Right lobe of liver (tissue), 6 donors: ENCODE data around the gene SH3RF1. TPM values are rescaled to one million over a fixed set of nuclear protein-coding genes. Genes with fewer than 3 reads are reported as not detected.
"Not testable (repeated sequence)": the region's sequence is repeated elsewhere in the genome, so short reads cannot be mapped to it uniquely, and the experiment has no call there.

Source experiments
- ATAC-seq, 4 donors: fragments of 200-7000 bp; cut with Tn5 transposase; one replicate each; pipeline ENCODE4 v1.9.1; 2020; ENCODE audit warnings: mild to moderate bottlenecking in 4 of 4, moderate library complexity in 4 of 4
- DNase-seq, 3 donors: peaks; one replicate each; pipeline ENCODE4 v3.0.0-alpha.2; 2020
- H3K27ac ChIP-seq, 3 donors: fragments of 200-600 bp; one replicate each; pipeline ENCODE4 v1.8.0; 2022
- H3K27me3 ChIP-seq, 2 donors: fragments of 200-600 bp; one replicate each; pipeline ENCODE4 v1.8.0; 2022
- H3K36me3 ChIP-seq, 4 donors: fragments of 200-600 bp; sonication (generic) in 1 of 4; one replicate each; pipeline versions ENCODE4 v1.5.1 to v1.8.0; 2017 to 2022; ENCODE audit warnings: control low read depth in 1 of 4
- H3K4me1 ChIP-seq, 4 donors: fragments of 200-600 bp; sonication (generic) in 1 of 4; one replicate each; pipeline versions ENCODE4 v1.5.1 to v1.8.0; 2017 to 2022; ENCODE audit warnings: control low read depth in 1 of 4
- H3K4me3 ChIP-seq, 3 donors: fragments of 200-600 bp; one replicate each; pipeline ENCODE4 v1.8.0; 2022
- H3K9me3 ChIP-seq, 4 donors: fragments of 200-600 bp; sonication (generic) in 1 of 4; one replicate each; pipeline versions ENCODE4 v1.5.1 to v1.8.0; 2017 to 2022; ENCODE audit warnings: control low read depth in 1 of 4
- POLR2A ChIP-seq: fragments of 450-650 bp; IDR thresholded peaks from one replicate; pipeline ENCODE4 v1.6.1; 2017; ENCODE audit warnings: antibody characterized with exemption, mild to moderate bottlenecking
- WGBS: methylation state at CpG from one replicate; pipeline ENCODE4 v1.1.6; 2018; ENCODE audit warnings: low coverage, low lambda C conversion rate; ENCODE audit not compliant: insufficient coverage; ENCODE audit errors: missing lambda C conversion rate; 5-methylcytosine and 5-hydroxymethylcytosine counted together
- intact Hi-C, 2 donors: fragments of 100-400 bp; cut with DNase I; formaldehyde crosslinking; loops; one replicate each; pipeline versions ENCODE4 v1.11.2 to v1.14.1; 2022
- total RNA-seq, 6 experiments: library from RNA; depleted of rRNA in 2 of 6; stranded (reverse); fragments of >200 nt in 2 of 6; fragmentation: NEBNext Ultra II Directional in 3 of 6; extraction: Animal tissue kit (Norgen Biotek cat#: 25700) in 3 of 6; gene quantifications; one replicate each; pipeline versions ENCODE4 v1.1.0 to v1.2.4, GENCODE V29; 2016 to 2023
- TF ChIP-seq, protein P1 (sequence below), 4 donors: fragments of 200-600 bp in 3 of 4; fragments of 450-650 bp in 1 of 4; IDR thresholded peaks; one replicate each; pipeline versions ENCODE4 v1.5.1 to v1.8.0; 2016 to 2022; ENCODE audit warnings: antibody characterized with exemption in 4 of 4, mild to moderate bottlenecking in 2 of 4
- donor health status: DM: no; HTN: yes; CAD: no.
- donor health status: DM: no; HTN: no; CAD: no.
- donor health status: DM: no; HTN: no; CAD: no.
- donor health status: DM: no; HTN: yes; CAD: no.
- donor health status: DM: no; HTN: yes; CAD: no.

Gene SH3RF1
- total RNA-seq, 6 experiments from 2014 or later, result 5.5 to 11.0 (median 7.3) TPM

DNA sequence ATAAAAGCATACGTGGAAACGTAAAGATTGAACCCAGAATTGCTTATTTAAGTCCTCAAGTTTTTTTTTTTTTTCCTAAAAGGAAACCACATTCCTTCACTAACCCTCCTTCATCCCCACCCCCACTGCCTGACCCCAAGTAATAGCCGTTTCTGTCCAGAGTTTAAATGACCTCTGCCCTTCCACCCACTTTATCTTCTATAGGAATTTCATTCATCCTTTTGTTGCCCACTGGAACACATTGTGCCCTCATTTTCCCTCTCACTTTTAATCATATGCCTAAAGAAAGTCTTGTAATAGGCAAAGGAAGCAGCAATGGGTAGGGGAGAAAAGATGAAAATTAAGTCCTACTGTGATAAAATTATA is 62.7 kb downstream of the SH3RF1 start:
- no peak for TF ChIP-seq POLR2A
- TF ChIP-seq, protein P1, sequence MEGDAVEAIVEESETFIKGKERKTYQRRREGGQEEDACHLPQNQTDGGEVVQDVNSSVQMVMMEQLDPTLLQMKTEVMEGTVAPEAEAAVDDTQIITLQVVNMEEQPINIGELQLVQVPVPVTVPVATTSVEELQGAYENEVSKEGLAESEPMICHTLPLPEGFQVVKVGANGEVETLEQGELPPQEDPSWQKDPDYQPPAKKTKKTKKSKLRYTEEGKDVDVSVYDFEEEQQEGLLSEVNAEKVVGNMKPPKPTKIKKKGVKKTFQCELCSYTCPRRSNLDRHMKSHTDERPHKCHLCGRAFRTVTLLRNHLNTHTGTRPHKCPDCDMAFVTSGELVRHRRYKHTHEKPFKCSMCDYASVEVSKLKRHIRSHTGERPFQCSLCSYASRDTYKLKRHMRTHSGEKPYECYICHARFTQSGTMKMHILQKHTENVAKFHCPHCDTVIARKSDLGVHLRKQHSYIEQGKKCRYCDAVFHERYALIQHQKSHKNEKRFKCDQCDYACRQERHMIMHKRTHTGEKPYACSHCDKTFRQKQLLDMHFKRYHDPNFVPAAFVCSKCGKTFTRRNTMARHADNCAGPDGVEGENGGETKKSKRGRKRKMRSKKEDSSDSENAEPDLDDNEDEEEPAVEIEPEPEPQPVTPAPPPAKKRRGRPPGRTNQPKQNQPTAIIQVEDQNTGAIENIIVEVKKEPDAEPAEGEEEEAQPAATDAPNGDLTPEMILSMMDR (IDR thresholded peaks at IDR 0.05), result no peak
- H3K27ac ChIP-seq, result no peak overlapping the region
- no peaks in the 10 kb centered on the region for H3K27me3 ChIP-seq
- ATAC-seq (no peak), DNase-seq (no peak)
- no peaks in the 10 kb centered on the region for H3K9me3 ChIP-seq
- H3K4me3 ChIP-seq, result no peak overlapping the region
- intact Hi-C loops, result no loop called here
- peaks cover 0 to 5% (median 0%) of the 10 kb centered on the region in 4 donors for H3K4me1 ChIP-seq
- WGBS, result 47% methylated on average over 3 of the region's 3 CpGs
- no peaks in the 10 kb centered on the region for H3K36me3 ChIP-seq

DNA sequence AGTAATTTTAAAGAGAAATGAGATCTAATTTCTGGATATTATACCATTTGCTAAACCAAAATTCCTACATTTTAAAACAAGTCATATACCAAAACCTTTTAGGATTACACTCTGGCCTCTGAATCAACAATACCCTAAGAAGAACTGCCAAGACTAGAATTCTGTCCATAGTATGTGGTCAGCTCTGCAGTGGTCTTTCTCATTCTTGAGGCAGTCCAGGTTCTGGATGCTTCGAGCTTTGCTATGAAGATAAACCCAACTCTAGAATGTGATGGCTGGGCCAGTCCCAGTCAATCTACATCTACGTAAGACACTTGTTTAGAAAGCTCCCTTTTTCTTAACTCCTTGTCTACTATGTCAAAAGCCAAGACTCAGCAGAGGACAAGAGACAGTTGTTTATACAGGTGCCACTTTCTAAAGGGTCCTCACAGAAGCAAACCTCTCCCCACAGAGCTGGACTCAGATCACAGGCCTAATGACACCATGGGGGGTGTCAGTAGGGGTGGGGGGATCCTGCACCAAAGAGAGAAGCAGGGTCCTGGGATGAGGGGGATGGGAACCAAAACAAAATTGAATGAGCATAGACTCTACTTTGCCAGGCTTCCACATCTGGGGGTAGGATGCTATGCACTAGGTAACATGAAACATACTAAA is 63.2 kb downstream of the SH3RF1 start:
- no peak for TF ChIP-seq POLR2A
- intact Hi-C loops, result no loop called here
- DNase-seq (no peak), ATAC-seq (no peak)
- Histone ChIP-seq H3K27ac (no peak overlapping the region), H3K36me3 (no peaks in the 10 kb centered on the region), H3K27me3 (no peaks in the 10 kb centered on the region), H3K9me3 (no peaks in the 10 kb centered on the region), H3K4me3 (no peak overlapping the region), H3K4me1 (peaks cover 0 to 10% (median 0%) of the 10 kb centered on the region in 4 donors)
- WGBS, result 92% methylated on average over 2 of the region's 2 CpGs

DNA sequence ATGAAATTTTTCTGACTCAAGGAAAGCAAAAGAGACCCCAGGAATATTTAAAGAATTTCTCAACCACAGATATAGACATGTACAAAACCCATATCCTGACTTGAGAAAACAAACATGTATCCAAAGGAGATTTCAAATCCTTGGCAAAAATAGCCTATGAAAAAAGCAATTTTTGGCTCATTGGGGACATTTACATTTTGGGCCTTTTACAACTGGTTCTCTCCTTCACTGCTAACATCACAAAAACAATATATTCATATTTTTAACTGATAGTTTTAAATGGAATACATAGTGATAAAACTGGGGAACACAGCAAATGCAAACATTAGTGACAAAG is 65.0 kb downstream of the SH3RF1 start:
- no peak for DNase-seq
- Histone ChIP-seq H3K9me3 (no peaks in the 10 kb centered on the region), H3K4me3 (no peak overlapping the region), H3K27me3 (no peaks in the 10 kb centered on the region), H3K36me3 (no peaks in the 10 kb centered on the region), H3K4me1 (peaks cover 0 to 29% (median 5%) of the 10 kb centered on the region in 4 donors), H3K27ac (no peak overlapping the region)
- intact Hi-C loops, result no loop called here
- TF ChIP-seq, protein P1 (IDR thresholded peaks at IDR 0.05), result no peak
- TF ChIP-seq POLR2A, result no peak
- ATAC-seq, result no peak

DNA sequence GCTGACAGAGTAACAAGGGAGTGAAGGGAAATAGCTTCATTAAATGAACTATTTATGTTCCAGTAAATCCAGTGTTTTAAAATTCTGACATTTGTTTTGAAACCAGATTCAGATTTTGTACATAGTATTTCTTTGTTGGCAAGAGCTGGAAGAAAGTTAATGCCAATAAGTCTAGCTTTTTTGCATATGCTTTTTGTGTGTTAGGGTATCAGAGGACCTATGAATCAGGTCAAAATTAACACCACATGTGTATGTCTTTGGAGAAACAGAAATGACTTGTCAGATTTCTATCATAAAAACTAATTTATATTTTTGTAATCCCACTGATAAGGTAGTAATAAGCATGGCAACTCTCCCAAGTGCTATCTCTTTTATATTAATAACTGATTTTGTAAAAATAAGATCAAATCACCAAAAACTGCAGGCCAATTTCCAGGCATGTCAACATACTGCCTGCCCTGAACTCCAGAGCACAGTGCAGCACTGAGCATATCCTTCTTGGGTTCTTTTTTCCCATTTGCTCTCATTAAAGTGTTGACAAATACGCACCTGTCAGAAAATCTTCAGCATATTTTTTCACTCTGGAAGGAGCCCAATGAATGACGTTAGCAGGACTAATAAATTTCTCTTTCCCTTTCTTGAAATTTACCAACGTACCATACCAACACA is 65.5 kb downstream of the SH3RF1 start:
- H3K36me3 ChIP-seq, result no peaks in the 10 kb centered on the region
- H3K4me3 ChIP-seq, result no peak overlapping the region
- intact Hi-C loops, result no loop called here
- no peaks in the 10 kb centered on the region for H3K9me3 ChIP-seq
- WGBS, result 60% methylated on average over 3 of the region's 3 CpGs
- H3K27ac ChIP-seq, result no peak overlapping the region
- H3K4me1 ChIP-seq, result peaks cover 0 to 34% (median 7%) of the 10 kb centered on the region in 4 donors
- TF ChIP-seq POLR2A, result no peak
- ATAC-seq (no peak), DNase-seq (no peak)
- H3K27me3 ChIP-seq, result no peaks in the 10 kb centered on the region

DNA sequence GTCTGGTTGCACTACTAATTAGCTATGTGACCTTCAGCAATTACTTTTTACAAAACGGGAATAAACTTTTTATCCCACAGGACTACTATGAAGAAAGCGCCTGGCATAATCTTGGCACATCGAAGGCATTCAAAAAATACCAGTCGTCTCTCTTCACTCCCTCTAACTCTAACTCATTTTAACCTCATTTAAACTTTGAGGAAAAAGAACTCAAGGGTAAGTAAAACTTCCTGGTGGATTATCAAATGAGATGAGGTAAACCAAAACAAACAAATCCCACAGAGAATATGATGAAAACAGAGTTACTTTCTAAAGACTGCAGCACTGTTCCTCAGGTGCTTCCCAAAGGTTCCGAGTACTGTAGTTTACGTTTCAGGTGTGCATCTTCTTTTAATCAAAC is 66.9 kb downstream of the SH3RF1 start:
- Histone ChIP-seq H3K4me3 (no peak overlapping the region), H3K4me1 (peaks cover 0 to 37% (median 7%) of the 10 kb centered on the region in 4 donors), H3K27ac (no peak overlapping the region), H3K36me3 (no peaks in the 10 kb centered on the region), H3K27me3 (no peaks in the 10 kb centered on the region), H3K9me3 (no peaks in the 10 kb centered on the region)
- WGBS, result 48% methylated on average over 6 of the region's 6 CpGs
- ATAC-seq, result peak in 3 of 4 donors; percentile 21 to 69 (median 23)
- no peak for TF ChIP-seq POLR2A
- TF ChIP-seq, protein P1 (IDR thresholded peaks at IDR 0.05), result no peak
- DNase-seq, result no peak
- intact Hi-C loops, result no loop called here

DNA sequence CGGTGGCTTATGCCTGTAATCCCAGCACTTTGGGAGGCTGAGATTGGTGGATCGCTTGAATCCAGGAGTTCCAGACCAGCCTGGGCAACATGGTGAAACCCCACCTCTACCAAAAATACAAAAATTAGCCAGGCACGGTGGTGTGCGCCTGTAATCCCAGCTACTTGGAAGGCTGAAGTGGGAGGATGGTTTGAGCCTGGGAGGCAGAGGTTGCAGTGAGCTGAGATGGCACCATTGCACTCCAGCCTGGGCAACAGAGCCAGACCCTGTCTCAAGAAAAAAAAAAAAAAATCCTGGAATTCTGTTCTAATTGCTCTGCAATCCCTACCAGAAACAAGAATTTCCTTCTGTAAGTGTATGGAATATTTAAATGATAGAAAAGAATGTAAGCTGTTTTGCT is 67.5 kb downstream of the SH3RF1 start:
- intact Hi-C loops, ATAC-seq, H3K9me3 ChIP-seq, H3K36me3 ChIP-seq, DNase-seq, H3K27me3 ChIP-seq, H3K4me3 ChIP-seq, H3K27ac ChIP-seq: not testable (repeated sequence)
- H3K4me1 ChIP-seq, result peaks cover 0 to 37% (median 7%) of the 10 kb centered on the region in 4 donors
- WGBS, result 86% methylated on average over 1 of the region's 4 CpGs
